HG03097 (cell line): Measurements from ENCODE around the gene RPP30.

Experiments used
- ATAC-seq: cut with Tn5 transposase; IDR thresholded peaks from one replicate; pipeline ENCODE4 v1.9.1; 2021; ENCODE audit not compliant: unreplicated experiment, low FRiP score

The RPP30 gene

GRCh38 chr10:90915766-90916075 is 43.9 kb downstream of the RPP30 start:
- ATAC-seq, result no peak

DNA sequence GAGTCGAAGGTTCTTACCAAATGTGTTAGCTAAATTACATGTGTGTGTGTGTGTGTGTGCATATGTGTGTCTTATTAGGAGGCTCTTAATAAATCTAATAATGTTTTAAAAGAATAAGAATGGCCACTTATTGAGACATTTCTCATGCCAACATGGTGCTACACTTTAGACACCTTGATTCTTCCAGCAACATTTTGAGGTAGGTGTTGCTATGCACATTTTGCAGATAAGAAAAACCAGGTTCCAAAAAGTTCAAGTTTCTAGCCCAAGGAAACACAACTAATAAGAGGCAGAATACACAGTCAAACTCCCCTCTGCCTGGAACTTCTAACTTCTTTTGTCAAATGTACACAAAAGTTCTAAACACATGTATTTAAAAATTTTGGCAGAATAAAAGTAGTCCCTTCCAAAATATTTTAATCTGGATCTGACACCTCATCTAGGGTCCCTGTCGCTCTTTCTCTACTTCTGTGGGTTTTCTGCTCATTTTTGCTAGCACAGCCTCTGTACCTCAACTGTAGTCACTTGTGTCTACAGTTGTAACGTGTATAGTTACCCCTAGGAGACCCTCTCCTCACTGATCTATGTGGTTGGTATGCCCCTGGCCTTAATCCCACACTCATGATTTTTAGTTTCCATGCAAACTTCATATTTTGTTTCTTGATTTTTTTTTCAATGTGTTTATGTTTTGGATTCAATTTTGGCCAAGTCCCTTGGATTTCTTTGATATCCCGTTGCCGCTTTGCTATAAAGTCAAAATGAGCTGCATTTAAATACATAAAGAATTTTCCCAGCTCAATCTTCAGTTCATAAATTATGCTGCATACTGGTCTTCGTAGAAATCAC is 44.8 kb downstream of the RPP30 start:
- ATAC-seq, result no peak

GRCh38 chr10:90917238-90917967 is 45.6 kb downstream of the RPP30 start:
- ATAC-seq, result no peak

GRCh38 chr10:90917968-90918318 is 46.2 kb downstream of the RPP30 start:
- ATAC-seq, result no peak

DNA sequence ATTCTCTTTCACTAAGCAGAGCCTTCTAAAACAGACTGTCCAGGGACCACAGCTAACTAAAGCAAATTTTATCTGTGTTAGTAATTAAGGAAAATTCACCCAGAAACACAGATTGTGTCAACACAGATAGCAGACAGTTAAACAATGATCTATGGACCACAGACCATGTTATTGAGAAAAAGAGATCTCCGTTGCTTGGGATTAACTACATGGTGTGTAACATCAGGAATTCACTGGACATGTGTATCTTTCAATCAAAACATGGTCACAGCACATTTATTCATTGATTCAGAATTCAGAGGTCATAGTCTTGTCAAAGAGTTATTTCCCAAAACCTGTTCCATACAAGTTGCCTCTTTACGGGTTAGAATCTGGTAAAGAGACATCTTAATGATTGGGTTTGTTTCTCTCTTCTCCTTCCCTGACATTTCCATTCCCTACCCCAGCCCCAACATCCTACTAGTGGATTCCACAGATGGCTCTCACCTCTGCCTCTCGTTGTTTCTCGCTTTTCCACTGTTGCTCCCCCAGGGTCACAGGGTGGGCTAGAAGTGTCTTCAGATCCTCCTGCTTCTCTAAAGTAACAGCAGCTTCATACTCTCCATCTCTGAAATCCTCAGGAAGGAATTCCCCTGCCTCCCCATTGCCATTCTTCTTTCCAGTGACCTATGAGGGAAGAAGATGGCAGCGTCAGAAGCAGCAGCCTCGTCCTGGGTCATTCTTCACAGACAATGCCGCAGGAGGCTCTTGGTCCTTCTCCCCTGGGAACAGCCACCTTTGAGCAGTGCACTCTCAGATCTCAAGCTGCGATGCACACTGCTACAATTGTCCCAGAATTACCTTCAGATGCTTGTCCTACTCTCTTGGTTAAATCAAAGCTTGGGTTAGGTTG is 48.2 kb downstream of the RPP30 start:
- no peak for ATAC-seq

GRCh38 chr10:90920986-90921666 is 49.4 kb downstream of the RPP30 start, which contains the start of gene ANKRD1:
TSS of gene ANKRD1 (minus strand) at chr10:90921087. CDS start at chr10:90921027, 60 bp downstream.
- no peak for ATAC-seq

GRCh38 chr10:90921906-90922305 is 50.1 kb downstream of the RPP30 start:
- ATAC-seq, result no peak

- ATAC-seq, result no peak
These were observed 51.4 kb downstream of the RPP30 start for GRCh38 chr10:90923111-90923731.

DNA sequence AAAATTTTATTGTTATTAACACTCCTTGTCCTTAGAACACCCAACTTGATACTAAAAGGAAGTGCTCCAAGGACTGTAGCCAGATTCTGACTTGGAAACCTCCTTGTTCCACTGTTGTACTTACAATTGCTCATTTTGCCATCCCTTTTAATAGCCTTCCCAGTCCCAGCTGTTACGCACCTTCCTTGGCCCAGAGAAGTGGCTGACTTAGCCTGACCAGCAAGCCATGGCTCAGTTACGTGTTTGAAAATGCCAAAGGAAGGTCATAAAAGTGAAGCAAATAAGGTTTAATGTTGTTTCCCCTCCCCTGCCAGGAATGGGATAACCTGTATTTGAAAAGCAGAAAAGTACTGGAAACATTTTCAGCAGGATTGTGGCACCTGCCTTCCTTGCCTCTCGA is 52.8 kb downstream of the RPP30 start:
- no peak for ATAC-seq

- ATAC-seq, result no peak
These were observed 53.6 kb downstream of the RPP30 start for GRCh38 chr10:90925079-90926029.

DNA sequence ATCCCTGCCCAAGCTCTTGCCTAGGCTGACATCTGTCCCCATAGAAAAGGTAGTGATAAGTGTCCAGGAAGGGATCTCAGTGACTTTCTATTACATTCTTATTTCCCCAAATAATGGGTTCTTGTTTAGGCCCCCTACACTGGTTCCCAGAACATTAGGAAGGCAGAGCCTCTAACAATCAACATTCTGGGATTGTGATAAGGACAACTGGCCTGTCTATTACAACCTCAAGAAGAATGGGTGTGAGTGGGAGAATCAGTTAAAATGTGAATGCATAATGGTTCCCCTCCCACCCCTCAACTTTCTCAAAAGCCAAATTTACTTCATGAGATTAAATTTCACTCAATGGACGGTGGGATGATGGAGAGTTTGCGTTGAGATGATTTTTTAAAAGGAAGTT is 55.5 kb downstream of the RPP30 start:
- no peak for ATAC-seq

DNA sequence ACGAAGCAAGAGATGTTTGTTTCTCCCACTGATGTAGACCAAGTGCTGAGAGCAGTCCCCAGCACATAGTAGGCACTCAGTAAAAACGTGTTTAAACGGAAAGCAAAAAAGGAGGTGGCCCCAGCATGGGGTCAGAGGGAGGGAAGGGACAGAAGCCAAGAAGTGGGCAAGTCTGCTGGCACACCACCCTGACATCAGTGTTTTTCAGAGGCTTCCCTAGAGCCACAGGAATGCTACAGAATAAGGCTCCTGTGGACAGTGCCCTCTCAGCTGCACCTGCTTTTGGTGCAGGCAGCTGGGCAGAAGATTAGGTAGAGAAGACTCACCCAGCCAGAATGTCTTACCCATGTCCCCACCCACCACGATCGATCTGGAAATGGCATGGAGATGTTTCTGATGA is 57.4 kb downstream of the RPP30 start:
- no peak for ATAC-seq

- ATAC-seq, result no peak
These were observed 58.5 kb downstream of the RPP30 start for GRCh38 chr10:90930070-90930837.

DNA sequence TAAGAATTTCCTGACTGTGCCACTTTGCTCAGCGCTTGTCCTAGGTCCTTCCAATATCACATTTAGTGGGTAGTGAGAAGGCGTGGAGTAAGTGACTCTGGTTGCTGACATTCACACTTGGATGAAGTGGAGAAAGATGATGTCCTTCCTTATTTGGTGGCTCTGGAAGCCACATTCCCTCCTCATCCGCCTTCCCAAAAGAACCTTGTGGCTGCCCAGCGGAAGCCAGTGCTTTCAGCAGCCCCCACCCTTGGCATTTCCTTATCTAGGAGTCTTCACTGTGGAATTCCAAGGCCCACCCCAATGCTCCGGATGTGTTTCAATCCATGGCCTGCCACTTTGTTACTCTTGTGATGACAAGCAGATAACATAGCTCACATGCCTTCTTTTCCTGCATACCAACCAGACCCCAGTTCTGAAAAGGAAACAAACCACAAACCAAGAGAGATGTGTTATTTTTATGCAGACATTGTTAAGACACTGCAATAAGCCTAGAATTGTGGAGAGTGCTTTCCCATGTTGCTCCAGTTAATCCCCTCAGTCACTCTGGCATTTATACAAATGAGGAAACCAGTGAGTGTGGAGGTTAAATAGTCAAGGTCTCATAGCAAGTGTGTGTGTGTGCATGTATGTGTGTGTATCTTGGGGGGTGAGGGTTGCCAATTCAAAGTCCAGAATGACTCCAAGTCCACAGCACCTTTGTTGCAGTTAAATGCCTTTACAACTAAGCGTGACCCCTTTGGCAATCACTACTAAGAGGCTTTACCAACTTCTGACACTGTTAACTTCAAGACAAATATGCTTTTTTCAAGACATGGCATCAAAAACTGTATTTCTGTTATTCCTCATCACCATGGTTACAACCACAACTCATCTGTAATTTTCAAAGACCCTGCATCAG is 59.4 kb downstream of the RPP30 start:
- no peak for ATAC-seq

DNA sequence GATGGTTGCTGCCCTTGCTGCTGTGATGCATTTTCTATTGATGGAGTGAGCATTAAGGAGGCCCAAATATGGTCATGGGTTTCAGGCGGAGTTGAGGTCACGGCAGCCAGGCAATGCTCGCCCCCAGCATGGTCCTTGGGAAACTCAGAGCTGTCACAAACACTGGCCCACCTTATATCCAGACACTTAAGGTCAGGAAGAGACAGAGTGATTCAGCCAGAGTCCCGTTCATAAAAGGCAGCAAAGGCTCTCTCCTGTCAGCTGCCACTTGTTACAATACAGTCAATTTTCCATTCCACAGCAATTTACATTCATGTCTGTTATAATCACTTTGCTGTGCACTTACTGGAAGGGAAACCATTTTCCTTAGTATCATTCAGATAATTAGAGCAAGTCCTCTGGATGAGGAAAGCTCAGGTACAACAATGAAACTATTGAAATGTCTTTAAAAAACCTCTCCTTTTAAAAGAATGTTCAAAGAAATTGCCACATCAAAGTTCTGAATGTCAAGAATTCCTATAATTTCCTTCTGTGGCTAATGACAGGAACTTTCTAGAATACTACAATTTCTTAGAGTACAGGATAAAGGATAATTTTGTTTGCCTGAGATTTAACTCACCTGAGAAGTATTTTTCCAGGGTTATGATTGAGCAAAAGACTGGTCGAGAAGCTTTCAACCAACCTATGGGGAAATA is 64.0 kb downstream of the RPP30 start:
- ATAC-seq, result no peak

GRCh38 chr10:90936276-90936659 is 64.5 kb downstream of the RPP30 start:
- ATAC-seq, result no peak
